ENCODE data around the gene FSCN2. TPM values are rescaled to one million over a fixed set of nuclear protein-coding genes. Genes with fewer than 3 reads are reported as not detected.
A peak's percentile ranks its signal among the peaks of the same experiment; 100 is the strongest.

FSCN2 gene
- total RNA-seq, 1 experiment from 2014 or later: 0.31 TPM

- TF ChIP-seq USF1 (CRISPR knock-in tag; IDR thresholded peaks at IDR 0.05) (no peak), NR2C2 (CRISPR knock-in tag; IDR thresholded peaks at IDR 0.05) (no peak), USF2 (CRISPR knock-in tag; IDR thresholded peaks at IDR 0.05) (no peak), SMAD3 (CRISPR knock-in tag; IDR thresholded peaks at IDR 0.05; ENCODE audit: borderline replicate concordance) (no peak), ZNF416 (CRISPR knock-in tag; IDR thresholded peaks at IDR 0.05) (peak; percentile 92), ATF6 (CRISPR knock-in tag; IDR thresholded peaks at IDR 0.05) (no peak), STAT6 (CRISPR knock-in tag; conservative IDR thresholded peaks at IDR 0.05; ENCODE audit: low read depth) (no peak), ZNF232 (CRISPR knock-in tag; IDR thresholded peaks at IDR 0.05) (0 out of 2 replicates have a peak, but pooled peaks have one; percentile 5), EMX1 (CRISPR knock-in tag; IDR thresholded peaks at IDR 0.05) (peak; percentile 92), GRHL2 (CRISPR knock-in tag; IDR thresholded peaks at IDR 0.05; ENCODE audit: insufficient replicate concordance, severe bottlenecking) (no peak), ATF3 (CRISPR knock-in tag; conservative IDR thresholded peaks at IDR 0.05) (no peak), CREB1 (CRISPR knock-in tag; IDR thresholded peaks at IDR 0.05) (no peak), PRRX2 (CRISPR knock-in tag; IDR thresholded peaks at IDR 0.05) (peak; percentile 94), ERG (CRISPR knock-in tag; IDR thresholded peaks at IDR 0.05) (peak; percentile 87), NFYB (CRISPR knock-in tag; conservative IDR thresholded peaks at IDR 0.05; ENCODE audit: low read depth) (no peak), PREB (CRISPR knock-in tag; IDR thresholded peaks at IDR 0.05; ENCODE audit: borderline replicate concordance) (no peak)
Observed at GRCh38 chr17:81509207-81509971, 18.8 kb upstream of the FSCN2 start (continued).
